IMR-90 (cell line): ENCODE measurements around the gene PTPN7. TPM values are rescaled to one million over a fixed set of nuclear protein-coding genes. Genes with fewer than 3 reads are reported as not detected.

Source experiments
- ATAC-seq: fragments of 200-7000 bp; cut with Tn5 transposase; 2 replicates; pipeline ENCODE4 v1.9.1; 2020; ENCODE audit warnings: low read depth, mild to moderate bottlenecking, moderate library complexity
- BruUV-seq: library from RNA; stranded (reverse); fragments of 400-500 nt; replicated peaks from 2 replicates; lab custom pipeline; 2021; lab: Mats Ljungman, UMichigan
- CTCF ChIA-PET: fragments of 300-600 bp; formaldehyde crosslinking; extraction: SDS; loops from one replicate; lab custom pipeline; 2021; ENCODE audit warnings: antibody characterized with exemption; lab: Yijun Ruan, JAX
- POLR2A ChIA-PET: fragments of 300-600 bp; sonication (Branson Sonifier 250); formaldehyde crosslinking; loops from one replicate; lab custom pipeline; 2022; ENCODE audit warnings: antibody characterized with exemption; ENCODE audit not compliant: unreplicated experiment; lab: Charles Lee
- DNase-seq: peaks from one replicate; pipeline ENCODE4 v3.0.0; 2013
- H2AFZ ChIP-seq: replicated peaks from 2 replicates; pipeline ENCODE3; 2013; ENCODE audit warnings: low read length, mild to moderate bottlenecking; ENCODE audit not compliant: poor library complexity
- H2AK5ac ChIP-seq: 2 replicates; pipeline ENCODE4 v1.6.1; 2013; ENCODE audit warnings: low read depth, low read length, inconsistent platforms
- H2AK9ac ChIP-seq: replicated peaks from 2 replicates; pipeline ENCODE3; 2013; ENCODE audit warnings: mild to moderate bottlenecking, low read depth, low read length, moderate library complexity; ENCODE audit not compliant: poor library complexity
- H2BK120ac ChIP-seq: 2 replicates; pipeline ENCODE4 v1.6.1; 2013; ENCODE audit warnings: low read depth, low read length, inconsistent platforms
- H2BK15ac ChIP-seq: 3 replicates; pipeline ENCODE4 v1.6.1; 2013; ENCODE audit warnings: low read depth, low read length, inconsistent platforms
- H2BK20ac ChIP-seq: 2 replicates; pipeline ENCODE4 v1.6.1; 2013; ENCODE audit warnings: low read depth, mild to moderate bottlenecking, inconsistent platforms, low read length, moderate library complexity
- H2BK5ac ChIP-seq: 2 replicates; pipeline ENCODE4 v1.6.1; 2013; ENCODE audit warnings: mild to moderate bottlenecking, low read depth, low read length, inconsistent platforms; ENCODE audit not compliant: poor library complexity, severe bottlenecking
- H3K14ac ChIP-seq: replicated peaks from 2 replicates; pipeline ENCODE4 v1.6.1; 2013; ENCODE audit warnings: low read depth, low read length, inconsistent platforms
- H3K18ac ChIP-seq: 2 replicates; pipeline ENCODE4 v1.6.1; 2013; ENCODE audit warnings: low read depth, low read length, control low read depth
- H3K23ac ChIP-seq: 2 replicates; pipeline ENCODE4 v1.6.1; 2013; ENCODE audit warnings: low read depth, low read length, inconsistent platforms
- H3K27ac ChIP-seq: 2 replicates; pipeline ENCODE4 v1.5.1; 2013; ENCODE audit warnings: mild to moderate bottlenecking, control low read depth, low read length; ENCODE audit not compliant: insufficient read depth
- H3K27me3 ChIP-seq: 2 replicates; pipeline ENCODE4 v1.6.1; 2013; ENCODE audit warnings: low read length; ENCODE audit not compliant: control insufficient read depth, insufficient read depth
- H3K36me3 ChIP-seq: 2 replicates; pipeline ENCODE4 v1.6.1; 2013; ENCODE audit warnings: low read length, mixed read lengths; ENCODE audit not compliant: control insufficient read depth, insufficient read depth
- H3K4ac ChIP-seq: 2 replicates; pipeline ENCODE4 v1.6.1; 2013; ENCODE audit warnings: low read depth, low read length, inconsistent platforms
- H3K4me1 ChIP-seq: 2 replicates; pipeline ENCODE4 v1.6.1; 2013; ENCODE audit warnings: low read length, mixed read lengths; ENCODE audit not compliant: control insufficient read depth, insufficient read depth
- H3K4me2 ChIP-seq: 2 replicates; pipeline ENCODE4 v1.6.1; 2013; ENCODE audit warnings: low read depth, mild to moderate bottlenecking, control low read depth, low read length, moderate library complexity
- H3K4me3 ChIP-seq: 2 replicates; pipeline ENCODE4 v1.5.1; 2013; ENCODE audit warnings: low read depth, mild to moderate bottlenecking, control low read depth, low read length, moderate library complexity; ENCODE audit not compliant: insufficient read depth
- H3K56ac ChIP-seq: 2 replicates; pipeline ENCODE4 v1.6.1; 2013; ENCODE audit warnings: low read length, inconsistent platforms; ENCODE audit not compliant: insufficient read depth; ENCODE audit errors: extremely low read depth
- H3K79me1 ChIP-seq, 2 experiments: 2 replicates each; pipeline ENCODE4 v1.6.1; 2013; ENCODE audit warnings: low read length in 2 of 2, inconsistent platforms in 1 of 2, low read depth in 1 of 2
- H3K9ac ChIP-seq: 2 replicates; pipeline ENCODE4 v1.6.1; 2013; ENCODE audit warnings: low read depth, low read length, control low read depth
- H3K9me1 ChIP-seq: 2 replicates; pipeline ENCODE4 v1.6.1; 2013; ENCODE audit warnings: low read length, inconsistent platforms; ENCODE audit not compliant: insufficient read depth
- H3K9me3 ChIP-seq: 2 replicates; pipeline ENCODE4 v1.6.1; 2013; ENCODE audit warnings: low read length; ENCODE audit not compliant: control insufficient read depth, insufficient read depth
- H4K20me1 ChIP-seq: 2 replicates; pipeline ENCODE4 v1.6.1; 2013; ENCODE audit warnings: low read length, inconsistent platforms; ENCODE audit not compliant: insufficient read depth
- H4K5ac ChIP-seq: 2 replicates; pipeline ENCODE4 v1.6.1; 2013; ENCODE audit warnings: mild to moderate bottlenecking, low read depth, low read length, control low read depth
- H4K8ac ChIP-seq, 2 experiments: 2 replicates each; pipeline ENCODE4 v1.6.1; 2013; ENCODE audit warnings: low read depth in 2 of 2, low read length in 2 of 2, control low read depth in 1 of 2, inconsistent platforms in 1 of 2
- H4K91ac ChIP-seq: 2 replicates; pipeline ENCODE4 v1.6.1; 2013; ENCODE audit warnings: low read depth, low read length, inconsistent platforms; ENCODE audit not compliant: insufficient read depth
- BHLHE40 ChIP-seq: fragments of 150-350 bp; IDR thresholded peaks from 2 replicates; pipeline ENCODE4 v1.6.1; 2016; ENCODE audit warnings: mild to moderate bottlenecking, low read depth, low read length
- CHD1 ChIP-seq: IDR thresholded peaks from 2 replicates; pipeline ENCODE4 v1.6.1; 2012; ENCODE audit warnings: low read depth, low read length, improper control_type of control experiment
- CTCF ChIP-seq: conservative IDR thresholded peaks from 2 replicates; pipeline ENCODE4 v1.5.1; 2012; ENCODE audit warnings: mild to moderate bottlenecking, low read depth, low read length, improper control_type of control experiment
- MAFK ChIP-seq: IDR thresholded peaks from 2 replicates; pipeline ENCODE4 v1.6.1; 2012; ENCODE audit warnings: low read depth, low read length, improper control_type of control experiment
- MAZ ChIP-seq: IDR thresholded peaks from 2 replicates; pipeline ENCODE4 v1.6.1; 2012; ENCODE audit warnings: low read depth, mild to moderate bottlenecking, low read length, improper control_type of control experiment, moderate library complexity, borderline replicate concordance
- MXI1 ChIP-seq: IDR thresholded peaks from 2 replicates; pipeline ENCODE4 v1.6.1; 2012; ENCODE audit warnings: low read depth, mild to moderate bottlenecking, low read length, moderate library complexity, borderline replicate concordance
- NFE2L2 ChIP-seq: fragments of 150-350 bp; IDR thresholded peaks from 2 replicates; pipeline ENCODE4 v1.6.1; 2016; ENCODE audit warnings: low read depth, mild to moderate bottlenecking, low read length
- POLR2A ChIP-seq: IDR thresholded peaks from 2 replicates; pipeline ENCODE4 v1.6.1; 2012; ENCODE audit warnings: mild to moderate bottlenecking, low read depth, low read length
- RAD21 ChIP-seq: IDR thresholded peaks from 2 replicates; pipeline ENCODE4 v1.6.1; 2012; ENCODE audit warnings: low read length, improper control_type of control experiment
- RCOR1 ChIP-seq: IDR thresholded peaks from 2 replicates; pipeline ENCODE4 v1.6.1; 2012; ENCODE audit warnings: mild to moderate bottlenecking, low read length, improper control_type of control experiment; ENCODE audit not compliant: insufficient replicate concordance
- RFX5 ChIP-seq: IDR thresholded peaks from 2 replicates; pipeline ENCODE4 v1.8.0; 2012; ENCODE audit warnings: low read depth, mild to moderate bottlenecking, low read length, moderate library complexity
- SMC3 ChIP-seq: fragments of 150-350 bp; IDR thresholded peaks from 2 replicates; pipeline ENCODE4 v1.6.1; 2016; ENCODE audit warnings: low read depth, mild to moderate bottlenecking, antibody characterized with exemption, low read length, moderate library complexity
- WGBS, 2 experiments: methylation state at CpG; one replicate each; pipeline versions ENCODE4 v1.1.5 to v1.1.7; 2013; ENCODE audit warnings: missing lambda C conversion rate in 2 of 2; ENCODE audit not compliant: insufficient read length in 1 of 2; ENCODE audit errors: extremely low coverage in 2 of 2; 5-methylcytosine and 5-hydroxymethylcytosine counted together
- dilution Hi-C: fragments of 300-500 bp; cut with HindIII; formaldehyde crosslinking; loops from one replicate; pipeline ENCODE4 v1.14.3; 2018; ENCODE audit warnings: low sequenced_read_pairs; ENCODE audit not compliant: unreplicated experiment
- in situ Hi-C: fragments of 300-500 bp; cut with MboI; formaldehyde crosslinking; loops from 3 replicates; pipeline ENCODE4 v1.14.3; 2019; ENCODE audit warnings: low sequenced_read_pairs, inconsistent platforms, mixed read lengths
- intact Hi-C: fragments of 100-400 bp; cut with micrococcal nuclease; formaldehyde crosslinking; loops from 2 replicates; pipeline ENCODE4 v1.10.0; 2022
- polyA plus RNA-seq, 3 experiments: library from polyadenylated mRNA; depleted of rRNA; stranded (reverse); fragments of >200 nt; gene quantifications; 2 replicates each; pipeline ENCODE4 v1.2.3, GENCODE V29; 2012; ENCODE audit warnings: low replicate concordance in 1 of 3
- total RNA-seq: library from RNA; depleted of rRNA; stranded (reverse); fragments of >200 nt; gene quantifications from 2 replicates; pipeline ENCODE4 v1.2.3, GENCODE V29; 2012
- TF ChIP-seq, protein P1 (sequence below): fragments of 150-350 bp; IDR thresholded peaks from 2 replicates; pipeline ENCODE4 v1.6.1; 2017; ENCODE audit warnings: mild to moderate bottlenecking, antibody characterized with exemption, low read length, low read depth

The PTPN7 gene
- total and polyA plus RNA-seq, 2 of the 4 experiments (the other 2 are of a cell fraction), result 0.05 TPM; not detected in 1

DNA sequence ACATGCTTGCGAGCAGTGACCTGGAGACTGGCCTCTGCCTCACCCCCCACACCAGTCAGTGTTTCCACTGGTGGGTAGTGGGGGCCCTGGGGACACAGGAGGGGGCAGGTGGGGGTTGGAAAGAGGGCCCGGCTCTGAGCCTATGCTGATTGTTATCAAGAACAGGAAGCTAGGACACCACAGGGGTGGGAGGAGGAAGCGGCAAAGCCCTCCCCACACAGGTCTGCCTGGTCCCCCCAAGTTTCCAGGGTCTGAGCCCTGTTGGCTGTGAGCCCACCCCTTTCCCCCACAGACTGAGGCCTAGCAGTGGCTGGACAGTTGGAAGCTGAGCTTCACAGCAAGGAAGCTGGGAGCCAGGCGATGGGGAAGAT, 1.6 kb upstream of the PTPN7 start:
- WGBS, 2 experiments, result no CpG with 5 or more reads among the region's 4 CpGs
- H3K9me1 ChIP-seq, result no peaks in the 10 kb centered on the region
- ATAC-seq (no peak), DNase-seq (no peak)
- H4K5ac ChIP-seq, result no peak overlapping the region
- no peak overlapping the region for H3K18ac ChIP-seq
- CTCF ChIA-PET, result no interaction called here
- no peak overlapping the region for H3K14ac ChIP-seq
- POLR2A ChIA-PET, result no interaction called here
- H3K79me1 ChIP-seq, result no peaks in the 10 kb centered on the region
- H2BK5ac ChIP-seq, result no peak overlapping the region
- no peak overlapping the region for H2AK9ac ChIP-seq
- peaks cover 36% of the 10 kb centered on the region for H3K27me3 ChIP-seq
- in situ Hi-C loops (no loop called here), dilution Hi-C loops (no loop called here), intact Hi-C loops (loop anchor here (10.0 kb wide), 1 partner anchor 887 kb away; no protein-coding TSS in a partner anchor)
- H3K4me1 ChIP-seq, result no peaks in the 10 kb centered on the region
- H2BK15ac ChIP-seq, result no peak overlapping the region
- TF ChIP-seq MAFK, result no peak
- TF ChIP-seq MAZ, result no peak
- TF ChIP-seq RCOR1, result no peak
- no peak for TF ChIP-seq CTCF
- no peak for TF ChIP-seq BHLHE40
- TF ChIP-seq RFX5, result no peak
- TF ChIP-seq CHD1, result no peak
- TF ChIP-seq MXI1, result no peak
- TF ChIP-seq, protein P1, sequence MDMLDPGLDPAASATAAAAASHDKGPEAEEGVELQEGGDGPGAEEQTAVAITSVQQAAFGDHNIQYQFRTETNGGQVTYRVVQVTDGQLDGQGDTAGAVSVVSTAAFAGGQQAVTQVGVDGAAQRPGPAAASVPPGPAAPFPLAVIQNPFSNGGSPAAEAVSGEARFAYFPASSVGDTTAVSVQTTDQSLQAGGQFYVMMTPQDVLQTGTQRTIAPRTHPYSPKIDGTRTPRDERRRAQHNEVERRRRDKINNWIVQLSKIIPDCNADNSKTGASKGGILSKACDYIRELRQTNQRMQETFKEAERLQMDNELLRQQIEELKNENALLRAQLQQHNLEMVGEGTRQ, result no peak
- TF ChIP-seq POLR2A, result no peak
- TF ChIP-seq RAD21, result no peak
- no peak for TF ChIP-seq NFE2L2
- TF ChIP-seq SMC3, result no peak
- H2BK20ac ChIP-seq, result no peak overlapping the region
- no TSS peak for BruUV-seq
- no peaks in the 10 kb centered on the region for H3K9me3 ChIP-seq
- H2AFZ ChIP-seq, result no peak overlapping the region
- no peak overlapping the region for H3K27ac ChIP-seq
- H3K56ac ChIP-seq, result no peak overlapping the region
- H3K4ac ChIP-seq, result no peak overlapping the region
- H4K8ac ChIP-seq, result no peak overlapping the region
- no peaks in the 10 kb centered on the region for H3K36me3 ChIP-seq
- H3K23ac ChIP-seq, result no peak overlapping the region
- H3K4me3 ChIP-seq, result no peak overlapping the region
- no peak overlapping the region for H2BK120ac ChIP-seq
- H4K20me1 ChIP-seq, result no peaks in the 10 kb centered on the region
- H2AK5ac ChIP-seq, result no peak overlapping the region
- H3K9ac ChIP-seq, result no peak overlapping the region
- no peak overlapping the region for H4K91ac ChIP-seq
- no peak overlapping the region for H3K4me2 ChIP-seq
